Panc1 (cell line): ENCODE measurements around the gene ZDHHC11B.

Experiments used
- CTCF ChIP-seq: fragments of 450-650 bp; IDR thresholded peaks from 2 replicates; pipeline ENCODE4 v1.5.1; 2017; ENCODE audit warnings: mild to moderate bottlenecking
- POLR2AphosphoS5 ChIP-seq: IDR thresholded peaks from 2 replicates; pipeline ENCODE4 v1.6.1; 2012; ENCODE audit warnings: mild to moderate bottlenecking, low read depth, low read length, moderate library complexity

- TF ChIP-seq CTCF: no peak
- no peak for TF ChIP-seq POLR2AphosphoS5
Observed at GRCh38 chr5:666816-667498, 117.6 kb downstream of the ZDHHC11B start.
